HEK293 (cell line): Measurements from ENCODE around the gene APLP1.

Experiments used
- GLI2 ChIP-seq: fragments of 450-650 bp; formaldehyde crosslinking; IDR thresholded peaks from 2 replicates; pipeline ENCODE4; 2017; ENCODE audit warnings: missing biosample characterization, missing genetic modification characterization, low read depth, borderline replicate concordance
- HOXA7 ChIP-seq: sonication (generic); formaldehyde crosslinking; IDR thresholded peaks from 2 replicates; pipeline ENCODE4 v1.8.1; 2022; ENCODE audit warnings: missing genetic modification reagents, borderline replicate concordance
- MZF1 ChIP-seq: fragments of 450-650 bp; formaldehyde crosslinking; IDR thresholded peaks from 2 replicates; pipeline ENCODE4 v1.5.1; 2017; ENCODE audit warnings: missing biosample characterization, missing genetic modification characterization, borderline replicate concordance
- REST ChIP-seq: fragments of 450-650 bp; formaldehyde crosslinking; IDR thresholded peaks from 2 replicates; pipeline ENCODE4 v1.5.1; 2016; ENCODE audit warnings: missing biosample characterization, missing genetic modification characterization
- SCRT2 ChIP-seq: fragments of 450-650 bp; formaldehyde crosslinking; IDR thresholded peaks from 2 replicates; pipeline ENCODE4 v1.5.1; 2016; ENCODE audit warnings: missing biosample characterization, missing genetic modification characterization
- YY2 ChIP-seq: fragments of 450-650 bp; formaldehyde crosslinking; IDR thresholded peaks from 2 replicates; pipeline ENCODE4 v1.5.1; 2016; ENCODE audit warnings: missing biosample characterization, missing genetic modification characterization
- ZNF157 ChIP-seq: fragments of 450-650 bp; formaldehyde crosslinking; IDR thresholded peaks from 2 replicates; pipeline ENCODE4 v1.5.1; 2016; ENCODE audit warnings: missing biosample characterization, missing genetic modification characterization
- ZNF175 ChIP-seq: fragments of 450-650 bp; formaldehyde crosslinking; IDR thresholded peaks from 2 replicates; pipeline ENCODE4 v1.5.1; 2016; ENCODE audit warnings: missing biosample characterization, missing genetic modification characterization
- ZNF23 ChIP-seq: fragments of 450-650 bp; formaldehyde crosslinking; IDR thresholded peaks from 2 replicates; pipeline ENCODE4 v1.5.1; 2016; ENCODE audit warnings: missing biosample characterization, missing genetic modification characterization, borderline replicate concordance
- ZNF266 ChIP-seq: fragments of 450-650 bp; formaldehyde crosslinking; IDR thresholded peaks from 2 replicates; pipeline ENCODE4 v1.5.1; 2016; ENCODE audit warnings: missing biosample characterization, missing genetic modification characterization, low read depth
- ZNF324 ChIP-seq: fragments of 450-650 bp; formaldehyde crosslinking; IDR thresholded peaks from 2 replicates; pipeline ENCODE4 v1.5.1; 2016; ENCODE audit warnings: missing biosample characterization, missing genetic modification characterization
- ZNF394 ChIP-seq: fragments of 450-650 bp; formaldehyde crosslinking; IDR thresholded peaks from 2 replicates; pipeline ENCODE4 v1.5.1; 2016; ENCODE audit warnings: missing biosample characterization, missing genetic modification characterization, mild to moderate bottlenecking, moderate library complexity, borderline replicate concordance
- ZNF426 ChIP-seq: fragments of 450-650 bp; formaldehyde crosslinking; IDR thresholded peaks from 2 replicates; pipeline ENCODE4 v1.5.1; 2017; ENCODE audit warnings: missing biosample characterization, missing genetic modification characterization, mild to moderate bottlenecking, inconsistent platforms, moderate library complexity
- ZNF433 ChIP-seq: fragments of 450-650 bp; formaldehyde crosslinking; IDR thresholded peaks from 2 replicates; pipeline ENCODE4 v1.5.1; 2016; ENCODE audit warnings: missing biosample characterization, missing genetic modification characterization, low read depth
- ZNF580 ChIP-seq: fragments of 450-650 bp; formaldehyde crosslinking; IDR thresholded peaks from 2 replicates; pipeline ENCODE4 v1.5.1; 2016; ENCODE audit warnings: missing biosample characterization, missing genetic modification characterization
- ZNF600 ChIP-seq: fragments of 450-650 bp; formaldehyde crosslinking; IDR thresholded peaks from 2 replicates; pipeline ENCODE4 v1.5.1; 2016; ENCODE audit warnings: missing biosample characterization, missing genetic modification characterization
- ZNF621 ChIP-seq: fragments of 450-650 bp; formaldehyde crosslinking; IDR thresholded peaks from 2 replicates; pipeline ENCODE4 v1.5.1; 2017; ENCODE audit warnings: missing biosample characterization, missing genetic modification characterization
- ZNF707 ChIP-seq: fragments of 450-650 bp; formaldehyde crosslinking; IDR thresholded peaks from 2 replicates; pipeline ENCODE4 v1.5.1; 2016; ENCODE audit warnings: missing biosample characterization, missing genetic modification characterization
- ZNF777 ChIP-seq: fragments of 450-650 bp; formaldehyde crosslinking; IDR thresholded peaks from 2 replicates; pipeline ENCODE4 v1.5.1; 2017; ENCODE audit warnings: missing biosample characterization, missing genetic modification characterization, borderline replicate concordance
- ZNF843 ChIP-seq: fragments of 450-650 bp; formaldehyde crosslinking; IDR thresholded peaks from 2 replicates; pipeline ENCODE4 v1.5.1; 2016; ENCODE audit warnings: missing biosample characterization, missing genetic modification characterization
- ZSCAN16 ChIP-seq: fragments of 450-650 bp; formaldehyde crosslinking; IDR thresholded peaks from 2 replicates; pipeline ENCODE4 v1.5.1; 2016; ENCODE audit warnings: missing biosample characterization, missing genetic modification characterization
- TF ChIP-seq, protein P1 (sequence below): fragments of 450-650 bp; formaldehyde crosslinking; IDR thresholded peaks from 2 replicates; pipeline ENCODE4 v1.5.1; 2017; ENCODE audit warnings: missing biosample characterization, missing genetic modification characterization
- TF ChIP-seq, protein P2 (sequence below): fragments of 450-650 bp; formaldehyde crosslinking; IDR thresholded peaks from 2 replicates; pipeline ENCODE4; 2016; ENCODE audit warnings: missing biosample characterization, missing genetic modification characterization
- TF ChIP-seq, protein P3 (sequence below): fragments of 450-650 bp; formaldehyde crosslinking; IDR thresholded peaks from 2 replicates; pipeline ENCODE4 v1.5.1; 2017; ENCODE audit warnings: missing biosample characterization, missing genetic modification characterization
- TF ChIP-seq, protein P4 (sequence below): fragments of 450-650 bp; formaldehyde crosslinking; IDR thresholded peaks from 2 replicates; pipeline ENCODE4 v1.5.1; 2017; ENCODE audit warnings: missing biosample characterization, missing genetic modification characterization
- TF ChIP-seq, protein P5 (sequence below): fragments of 450-650 bp; formaldehyde crosslinking; IDR thresholded peaks from 2 replicates; pipeline ENCODE4 v1.5.1; 2016; ENCODE audit warnings: missing biosample characterization, missing genetic modification characterization

Gene APLP1

GRCh38 chr19:35842666-35843272 lies 25.6 kb upstream of the APLP1 start (continued):
- TF ChIP-seq YY2 (tag by site-specific recombination) (0 out of 2 replicates have a peak, but pooled peaks have one; percentile 11), REST (tag by site-specific recombination) (no peak), ZNF175 (tag by site-specific recombination) (no peak), ZNF426 (tag by site-specific recombination) (no peak), ZNF433 (tag by site-specific recombination) (no peak), MZF1 (tag by site-specific recombination) (no peak), GLI2 (tag by site-specific recombination) (no peak), ZNF580 (tag by site-specific recombination) (no peak), ZNF707 (tag by site-specific recombination) (no peak), ZNF157 (tag by site-specific recombination) (no peak), ZNF777 (tag by site-specific recombination) (no peak), ZNF266 (peak; percentile 33; the same call in 1 of the 2 replicates), ZNF621 (tag by site-specific recombination) (peak; percentile 18; the same call in 1 of the 2 replicates), ZNF600 (tag by site-specific recombination) (no peak), ZSCAN16 (tag by site-specific recombination) (no peak), SCRT2 (tag by site-specific recombination) (peak; percentile 41; the same call in 1 of the 2 replicates), HOXA7 (CRISPR knock-in tag) (no peak), ZNF23 (tag by site-specific recombination) (no peak), ZNF843 (no peak), ZNF324 (tag by site-specific recombination) (no peak), ZNF394 (tag by site-specific recombination) (no peak)
- TF ChIP-seq, protein P1, sequence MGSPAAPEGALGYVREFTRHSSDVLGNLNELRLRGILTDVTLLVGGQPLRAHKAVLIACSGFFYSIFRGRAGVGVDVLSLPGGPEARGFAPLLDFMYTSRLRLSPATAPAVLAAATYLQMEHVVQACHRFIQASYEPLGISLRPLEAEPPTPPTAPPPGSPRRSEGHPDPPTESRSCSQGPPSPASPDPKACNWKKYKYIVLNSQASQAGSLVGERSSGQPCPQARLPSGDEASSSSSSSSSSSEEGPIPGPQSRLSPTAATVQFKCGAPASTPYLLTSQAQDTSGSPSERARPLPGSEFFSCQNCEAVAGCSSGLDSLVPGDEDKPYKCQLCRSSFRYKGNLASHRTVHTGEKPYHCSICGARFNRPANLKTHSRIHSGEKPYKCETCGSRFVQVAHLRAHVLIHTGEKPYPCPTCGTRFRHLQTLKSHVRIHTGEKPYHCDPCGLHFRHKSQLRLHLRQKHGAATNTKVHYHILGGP (tag by site-specific recombination): no peak; the same call in 1 of the 2 replicates
- TF ChIP-seq, protein P2, sequence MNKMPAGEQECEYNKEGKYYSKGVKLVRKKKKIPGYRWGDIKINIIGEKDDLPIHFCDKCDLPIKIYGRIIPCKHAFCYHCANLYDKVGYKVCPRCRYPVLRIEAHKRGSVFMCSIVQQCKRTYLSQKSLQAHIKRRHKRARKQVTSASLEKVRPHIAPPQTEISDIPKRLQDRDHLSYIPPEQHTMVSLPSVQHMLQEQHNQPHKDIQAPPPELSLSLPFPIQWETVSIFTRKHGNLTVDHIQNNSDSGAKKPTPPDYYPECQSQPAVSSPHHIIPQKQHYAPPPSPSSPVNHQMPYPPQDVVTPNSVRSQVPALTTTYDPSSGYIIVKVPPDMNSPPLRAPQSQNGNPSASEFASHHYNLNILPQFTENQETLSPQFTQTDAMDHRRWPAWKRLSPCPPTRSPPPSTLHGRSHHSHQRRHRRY: no peak
- TF ChIP-seq, protein P3, sequence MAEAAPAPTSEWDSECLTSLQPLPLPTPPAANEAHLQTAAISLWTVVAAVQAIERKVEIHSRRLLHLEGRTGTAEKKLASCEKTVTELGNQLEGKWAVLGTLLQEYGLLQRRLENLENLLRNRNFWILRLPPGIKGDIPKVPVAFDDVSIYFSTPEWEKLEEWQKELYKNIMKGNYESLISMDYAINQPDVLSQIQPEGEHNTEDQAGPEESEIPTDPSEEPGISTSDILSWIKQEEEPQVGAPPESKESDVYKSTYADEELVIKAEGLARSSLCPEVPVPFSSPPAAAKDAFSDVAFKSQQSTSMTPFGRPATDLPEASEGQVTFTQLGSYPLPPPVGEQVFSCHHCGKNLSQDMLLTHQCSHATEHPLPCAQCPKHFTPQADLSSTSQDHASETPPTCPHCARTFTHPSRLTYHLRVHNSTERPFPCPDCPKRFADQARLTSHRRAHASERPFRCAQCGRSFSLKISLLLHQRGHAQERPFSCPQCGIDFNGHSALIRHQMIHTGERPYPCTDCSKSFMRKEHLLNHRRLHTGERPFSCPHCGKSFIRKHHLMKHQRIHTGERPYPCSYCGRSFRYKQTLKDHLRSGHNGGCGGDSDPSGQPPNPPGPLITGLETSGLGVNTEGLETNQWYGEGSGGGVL (tag by site-specific recombination): no peak
- TF ChIP-seq, protein P4, sequence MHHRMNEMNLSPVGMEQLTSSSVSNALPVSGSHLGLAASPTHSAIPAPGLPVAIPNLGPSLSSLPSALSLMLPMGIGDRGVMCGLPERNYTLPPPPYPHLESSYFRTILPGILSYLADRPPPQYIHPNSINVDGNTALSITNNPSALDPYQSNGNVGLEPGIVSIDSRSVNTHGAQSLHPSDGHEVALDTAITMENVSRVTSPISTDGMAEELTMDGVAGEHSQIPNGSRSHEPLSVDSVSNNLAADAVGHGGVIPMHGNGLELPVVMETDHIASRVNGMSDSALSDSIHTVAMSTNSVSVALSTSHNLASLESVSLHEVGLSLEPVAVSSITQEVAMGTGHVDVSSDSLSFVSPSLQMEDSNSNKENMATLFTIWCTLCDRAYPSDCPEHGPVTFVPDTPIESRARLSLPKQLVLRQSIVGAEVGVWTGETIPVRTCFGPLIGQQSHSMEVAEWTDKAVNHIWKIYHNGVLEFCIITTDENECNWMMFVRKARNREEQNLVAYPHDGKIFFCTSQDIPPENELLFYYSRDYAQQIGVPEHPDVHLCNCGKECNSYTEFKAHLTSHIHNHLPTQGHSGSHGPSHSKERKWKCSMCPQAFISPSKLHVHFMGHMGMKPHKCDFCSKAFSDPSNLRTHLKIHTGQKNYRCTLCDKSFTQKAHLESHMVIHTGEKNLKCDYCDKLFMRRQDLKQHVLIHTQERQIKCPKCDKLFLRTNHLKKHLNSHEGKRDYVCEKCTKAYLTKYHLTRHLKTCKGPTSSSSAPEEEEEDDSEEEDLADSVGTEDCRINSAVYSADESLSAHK: no peak
- TF ChIP-seq, protein P5, sequence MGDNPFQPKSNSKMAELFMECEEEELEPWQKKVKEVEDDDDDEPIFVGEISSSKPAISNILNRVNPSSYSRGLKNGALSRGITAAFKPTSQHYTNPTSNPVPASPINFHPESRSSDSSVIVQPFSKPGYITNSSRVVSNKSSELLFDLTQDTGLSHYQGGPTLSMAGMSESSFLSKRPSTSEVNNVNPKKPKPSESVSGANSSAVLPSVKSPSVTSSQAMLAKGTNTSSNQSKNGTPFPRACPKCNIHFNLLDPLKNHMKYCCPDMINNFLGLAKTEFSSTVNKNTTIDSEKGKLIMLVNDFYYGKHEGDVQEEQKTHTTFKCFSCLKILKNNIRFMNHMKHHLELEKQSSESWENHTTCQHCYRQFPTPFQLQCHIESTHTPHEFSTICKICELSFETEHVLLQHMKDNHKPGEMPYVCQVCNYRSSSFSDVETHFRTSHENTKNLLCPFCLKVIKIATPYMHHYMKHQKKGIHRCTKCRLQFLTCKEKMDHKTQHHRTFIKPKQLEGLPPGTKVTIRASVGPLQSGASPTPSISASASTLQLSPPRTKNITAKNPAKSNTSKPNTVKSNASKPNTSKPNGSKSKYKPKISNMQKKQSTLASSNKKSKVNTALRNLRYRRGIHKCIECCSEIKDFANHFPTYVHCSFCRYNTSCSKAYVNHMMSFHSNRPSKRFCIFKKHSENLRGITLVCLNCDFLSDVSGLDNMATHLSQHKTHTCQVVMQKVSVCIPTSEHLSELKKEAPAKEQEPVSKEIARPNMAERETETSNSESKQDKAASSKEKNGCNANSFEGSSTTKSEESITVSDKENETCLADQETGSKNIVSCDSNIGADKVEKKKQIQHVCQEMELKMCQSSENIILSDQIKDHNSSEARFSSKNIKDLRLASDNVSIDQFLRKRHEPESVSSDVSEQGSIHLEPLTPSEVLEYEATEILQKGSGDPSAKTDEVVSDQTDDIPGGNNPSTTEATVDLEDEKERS (tag by site-specific recombination): no peak
